Mucosa of descending colon (tissue), 3 donors: Measurements from ENCODE around the gene ANKRD33. TPM values are rescaled to one million over a fixed set of nuclear protein-coding genes. Genes with fewer than 3 reads are reported as not detected.
A peak's percentile ranks its signal among the peaks of the same experiment; 100 is the strongest.

Source experiments
- ATAC-seq: fragments of 200-7000 bp; cut with Tn5 transposase; one replicate; pipeline ENCODE4 v1.9.1; 2020; ENCODE audit warnings: mild to moderate bottlenecking, moderate library complexity
- DNase-seq, 3 donors: peaks; one replicate each; pipeline ENCODE4 v3.0.0-alpha.2; 2020
- H3K36me3 ChIP-seq: fragments of 200-600 bp; one replicate; pipeline ENCODE4 v1.8.0; 2021; ENCODE audit warnings: low read depth, mild to moderate bottlenecking
- H3K4me1 ChIP-seq: fragments of 200-600 bp; one replicate; pipeline ENCODE4 v1.8.0; 2021; ENCODE audit warnings: low read depth, mild to moderate bottlenecking
- H3K4me3 ChIP-seq: fragments of 200-600 bp; one replicate; pipeline ENCODE4 v1.8.0; 2021; ENCODE audit warnings: mild to moderate bottlenecking
- H3K9me3 ChIP-seq: fragments of 200-600 bp; one replicate; pipeline ENCODE4 v1.8.0; 2021; ENCODE audit warnings: mild to moderate bottlenecking
- intact Hi-C, 2 donors: fragments of 100-400 bp; cut with DNase I in 1 of 2; cut with micrococcal nuclease in 1 of 2; formaldehyde crosslinking; loops; one replicate each; pipeline versions ENCODE4 v1.11.0 to v1.11.1; 2022; cut with DNase I, micrococcal nuclease
- total RNA-seq, 3 donors: library from RNA; stranded (reverse); fragmentation: NEBNext Ultra II Directional in 2 of 3; extraction: Animal tissue kit (Norgen Biotek cat#: 25700) in 2 of 3; gene quantifications; one replicate each; pipeline versions ENCODE4 v1.2.1 to v1.2.4, GENCODE V29; 2021 to 2023
- TF ChIP-seq, protein P1 (sequence below): fragments of 200-600 bp; IDR thresholded peaks from one replicate; pipeline ENCODE4 v1.8.0; 2022; ENCODE audit warnings: antibody characterized with exemption, mild to moderate bottlenecking
- donor health status: DM: no; HTN: no; CAD: no; lungs with moderate emphysema.
- donor health status: DM: no; HTN: no; CAD: no.
- donor health status: DM: no; HTN: yes; CAD: no.

The ANKRD33 gene
- total RNA-seq, 3 donors from 2014 or later = 0.46 TPM; not detected in 2

DNA sequence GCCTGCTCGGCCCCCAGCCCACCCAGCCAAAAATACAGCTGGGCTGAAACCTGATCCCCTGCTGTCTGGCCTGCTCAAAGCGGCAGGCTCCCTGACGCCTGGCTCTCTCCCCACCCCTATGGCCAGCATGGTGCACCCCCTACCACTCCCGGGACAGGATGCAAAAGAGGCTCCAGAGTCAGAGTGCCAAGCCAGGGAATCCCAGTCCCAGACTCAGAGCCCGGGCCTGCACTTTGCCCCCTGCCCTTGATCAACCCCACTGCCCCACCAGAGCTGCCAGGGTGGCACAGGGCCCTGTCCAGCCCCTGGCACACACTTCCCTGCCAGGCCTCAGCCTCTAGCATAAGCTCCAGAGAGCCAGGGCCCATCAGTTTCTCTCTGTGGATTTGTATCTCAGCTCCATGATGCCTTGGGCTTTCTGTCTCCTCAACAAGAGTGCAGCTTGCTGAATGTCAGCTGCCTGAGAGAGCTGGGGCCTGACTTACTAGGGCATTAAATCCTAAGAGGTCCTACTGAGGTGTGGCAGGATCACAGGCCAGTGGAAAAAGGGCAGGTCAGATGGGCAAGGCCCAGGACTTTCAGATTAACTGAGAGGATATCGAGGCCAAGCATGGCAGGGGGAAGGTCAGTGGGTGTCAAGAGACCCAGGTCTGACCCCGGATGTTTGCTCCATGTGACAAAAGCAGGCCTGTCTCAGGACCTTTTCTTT lies 33.3 kb downstream of the ANKRD33 start:
- TF ChIP-seq, protein P1, sequence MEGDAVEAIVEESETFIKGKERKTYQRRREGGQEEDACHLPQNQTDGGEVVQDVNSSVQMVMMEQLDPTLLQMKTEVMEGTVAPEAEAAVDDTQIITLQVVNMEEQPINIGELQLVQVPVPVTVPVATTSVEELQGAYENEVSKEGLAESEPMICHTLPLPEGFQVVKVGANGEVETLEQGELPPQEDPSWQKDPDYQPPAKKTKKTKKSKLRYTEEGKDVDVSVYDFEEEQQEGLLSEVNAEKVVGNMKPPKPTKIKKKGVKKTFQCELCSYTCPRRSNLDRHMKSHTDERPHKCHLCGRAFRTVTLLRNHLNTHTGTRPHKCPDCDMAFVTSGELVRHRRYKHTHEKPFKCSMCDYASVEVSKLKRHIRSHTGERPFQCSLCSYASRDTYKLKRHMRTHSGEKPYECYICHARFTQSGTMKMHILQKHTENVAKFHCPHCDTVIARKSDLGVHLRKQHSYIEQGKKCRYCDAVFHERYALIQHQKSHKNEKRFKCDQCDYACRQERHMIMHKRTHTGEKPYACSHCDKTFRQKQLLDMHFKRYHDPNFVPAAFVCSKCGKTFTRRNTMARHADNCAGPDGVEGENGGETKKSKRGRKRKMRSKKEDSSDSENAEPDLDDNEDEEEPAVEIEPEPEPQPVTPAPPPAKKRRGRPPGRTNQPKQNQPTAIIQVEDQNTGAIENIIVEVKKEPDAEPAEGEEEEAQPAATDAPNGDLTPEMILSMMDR = no peak
- Histone ChIP-seq H3K36me3 (no peaks in the 10 kb centered on the region), H3K4me3 (no peak overlapping the region), H3K9me3 (no peaks in the 10 kb centered on the region), H3K4me1 (peaks cover 15% of the 10 kb centered on the region)
- no peak for ATAC-seq
- intact Hi-C loops = no loop called here
- DNase-seq = no peak

DNA sequence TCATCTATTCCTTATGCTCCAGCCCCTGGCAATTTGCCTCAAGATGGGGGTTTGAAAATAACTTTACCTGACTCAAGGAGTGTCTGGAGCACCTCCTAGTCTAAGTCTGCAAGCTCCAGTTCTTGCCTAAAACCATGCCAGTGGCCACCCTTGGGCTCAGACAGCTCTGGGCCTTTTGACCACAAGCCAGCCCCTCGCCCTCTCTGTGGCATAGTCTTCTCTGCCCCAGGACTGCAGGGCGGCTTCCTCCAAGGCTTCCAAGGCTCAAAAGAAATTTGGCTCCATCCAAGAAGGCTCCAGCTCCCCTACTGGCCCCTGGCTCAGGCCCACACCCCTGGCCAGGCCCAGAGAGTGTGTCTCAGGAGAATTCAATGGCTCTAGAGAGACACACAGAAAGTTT lies 34.2 kb downstream of the ANKRD33 start:
- peaks cover 15% of the 10 kb centered on the region for H3K4me1 ChIP-seq
- H3K9me3 ChIP-seq = no peaks in the 10 kb centered on the region
- ATAC-seq (no peak), DNase-seq (peak in 1 of 3 donors; percentile 33)
- TF ChIP-seq, protein P1 = no peak
- H3K4me3 ChIP-seq = no peak overlapping the region
- intact Hi-C loops = no loop called here
- no peaks in the 10 kb centered on the region for H3K36me3 ChIP-seq

DNA sequence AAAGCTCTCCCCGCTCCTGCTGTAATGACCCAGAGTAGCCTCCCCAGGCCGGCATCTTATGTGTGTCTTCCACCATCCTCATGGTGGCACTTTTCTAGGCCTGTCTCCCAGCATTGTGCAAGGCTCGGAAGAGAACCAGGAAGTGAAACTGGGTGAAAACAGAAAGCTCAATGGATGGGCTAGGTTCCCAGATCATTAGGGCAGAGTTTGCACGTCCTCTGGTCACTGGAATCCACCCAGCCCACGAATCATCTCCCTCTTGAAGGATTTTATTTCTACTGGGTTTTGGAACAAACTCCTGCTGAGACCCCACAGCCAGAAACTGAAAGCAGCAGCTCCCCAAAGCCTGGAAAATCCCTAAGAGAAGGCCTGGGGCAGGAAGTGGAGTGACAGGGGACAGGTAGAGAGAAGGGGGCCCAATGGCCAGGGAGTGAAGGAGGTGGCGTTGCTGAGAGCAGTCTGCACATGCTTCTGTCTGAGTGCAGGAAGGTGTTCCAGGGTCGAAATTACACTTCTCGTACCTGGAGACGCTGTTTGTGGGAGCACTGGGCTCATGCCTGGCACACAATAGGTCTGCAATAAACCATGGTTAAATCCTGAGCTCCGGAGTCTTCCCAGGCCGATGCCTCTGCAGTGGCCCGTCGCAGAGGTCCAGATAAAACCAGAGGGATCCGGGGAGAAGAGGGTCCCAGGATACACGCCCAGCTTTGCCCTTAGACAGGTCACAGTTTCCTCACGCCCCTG lies 35.0 kb downstream of the ANKRD33 start:
- no peaks in the 10 kb centered on the region for H3K36me3 ChIP-seq
- ATAC-seq (peak; percentile 80), DNase-seq (peak in 2 of 3 donors; percentile 50 to 70)
- TF ChIP-seq, protein P1 = no peak
- H3K4me3 ChIP-seq = no peak overlapping the region
- intact Hi-C loops = no loop called here
- H3K9me3 ChIP-seq = no peaks in the 10 kb centered on the region
- H3K4me1 ChIP-seq = peaks cover 15% of the 10 kb centered on the region

DNA sequence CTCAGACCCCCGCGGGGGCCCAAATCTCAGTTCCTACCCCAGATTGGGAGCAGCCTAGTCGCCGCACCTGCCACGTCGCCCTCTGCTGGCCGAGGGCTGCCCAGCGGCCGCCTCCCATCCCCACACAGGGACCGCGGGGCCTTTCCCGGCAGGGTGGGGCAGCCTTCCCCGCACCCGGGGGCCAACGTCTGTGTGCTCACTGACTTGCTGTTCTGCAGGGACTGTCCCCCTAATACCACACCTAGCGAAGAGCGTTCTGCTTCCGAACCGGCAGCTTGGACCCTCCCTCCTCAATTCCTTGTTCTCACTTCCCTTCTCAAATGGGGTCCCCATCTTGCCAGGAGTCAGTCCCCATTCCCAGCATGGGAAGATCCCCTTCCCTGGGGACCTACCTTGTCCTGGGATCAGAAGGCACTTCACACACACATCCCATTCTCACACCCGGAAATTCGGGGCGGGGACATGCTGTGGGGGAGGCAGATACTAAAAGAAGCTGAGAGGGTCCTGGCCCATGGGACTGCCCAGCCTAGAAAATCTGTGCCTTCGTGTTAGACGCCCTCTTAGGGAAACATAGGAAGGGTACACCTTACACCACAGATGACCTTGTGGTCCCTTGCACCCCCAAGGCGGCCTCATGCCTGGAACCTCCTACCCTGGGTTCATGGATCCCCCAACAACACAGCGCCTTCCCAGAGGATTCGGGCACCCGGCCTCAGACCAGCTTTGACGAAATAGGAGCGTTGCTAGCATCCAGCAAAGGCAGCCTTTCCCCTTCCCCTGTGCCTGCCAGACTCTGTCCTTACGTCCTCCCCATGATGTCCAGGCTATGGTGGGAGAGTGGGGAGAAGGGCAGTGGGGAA lies 35.8 kb downstream of the ANKRD33 start:
- ATAC-seq (peak; percentile 80), DNase-seq (peak; percentile 77 to 86 (median 82))
- intact Hi-C loops = no loop called here
- no peak overlapping the region for H3K4me3 ChIP-seq
- H3K9me3 ChIP-seq = no peaks in the 10 kb centered on the region
- no peaks in the 10 kb centered on the region for H3K36me3 ChIP-seq
- TF ChIP-seq, protein P1 = peak; percentile 81
- peaks cover 15% of the 10 kb centered on the region for H3K4me1 ChIP-seq

DNA sequence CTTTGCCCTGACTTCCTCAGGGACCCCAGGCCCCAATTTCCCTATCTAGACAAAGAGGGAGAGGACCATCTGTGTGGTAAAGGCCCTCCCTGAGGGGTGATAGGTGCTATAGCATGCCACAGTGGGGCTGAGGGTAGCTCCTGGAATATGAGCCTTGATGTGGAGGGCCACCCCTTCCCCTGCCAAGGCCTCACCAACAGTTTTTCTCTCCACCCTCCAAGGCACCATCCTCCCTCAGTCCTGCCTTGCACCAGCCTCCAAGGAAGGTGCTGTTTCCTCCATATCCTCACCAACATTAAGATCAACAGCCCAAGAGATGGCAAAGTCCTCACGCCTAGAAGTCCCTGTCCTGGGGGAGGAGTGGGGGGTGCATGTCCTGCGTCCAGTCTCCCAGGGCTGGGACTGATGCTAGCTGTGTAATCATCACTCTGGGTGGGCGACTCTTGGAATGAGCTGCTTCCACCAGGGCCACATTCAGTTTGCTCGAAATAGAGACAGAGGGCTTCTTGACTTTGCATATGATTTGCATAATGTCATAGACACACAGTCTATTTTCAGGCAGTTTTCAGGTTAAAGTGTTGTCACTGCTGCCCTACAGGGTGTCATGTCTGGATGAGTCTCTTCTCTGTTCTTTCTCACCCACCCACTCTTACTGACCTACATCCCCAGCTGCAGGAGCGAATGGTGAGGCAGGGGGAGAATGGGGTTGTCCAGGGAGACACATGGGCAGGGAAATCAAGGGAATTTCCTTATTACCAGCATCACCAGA lies 36.8 kb downstream of the ANKRD33 start:
- TF ChIP-seq, protein P1 = no peak
- H3K9me3 ChIP-seq = no peaks in the 10 kb centered on the region
- H3K4me1 ChIP-seq = peaks cover 15% of the 10 kb centered on the region
- H3K36me3 ChIP-seq = no peaks in the 10 kb centered on the region
- H3K4me3 ChIP-seq = no peak overlapping the region
- DNase-seq (no peak), ATAC-seq (no peak)
- intact Hi-C loops = loop anchor here in 1 of 2 donors (5.0 kb wide), 1 partner anchor 58 kb away; no protein-coding TSS in a partner anchor
